ENCODE measurements around the gene PHPT1. TPM values are rescaled to one million over a fixed set of nuclear protein-coding genes. Genes with fewer than 3 reads are reported as not detected.
A peak's percentile ranks its signal among the peaks of the same experiment; 100 is the strongest.
"Not testable (repeated sequence)": the region's sequence is repeated elsewhere in the genome, so short reads cannot be mapped to it uniquely, and the experiment has no call there.

The PHPT1 gene
- total RNA-seq, 1 donor from 2014 or later = 215 TPM

- H3K9me3 Mint-ChIP-seq (ENCODE audit: unreplicated experiment) = no peaks in the 10 kb centered on the region
- Histone ChIP-seq H3K9me3 (ENCODE audit: insufficient read depth, low read depth, low read length) (no peaks in the 10 kb centered on the region), H2AFZ (ENCODE audit: low read depth, low read length) (peak overlapping the region; percentile 63), H3K36me3 (ENCODE audit: insufficient read depth, low read length) (no peaks in the 10 kb centered on the region), H3K27me3 (ENCODE audit: insufficient read depth, low read length) (no peaks in the 10 kb centered on the region), H4K20me1 (ENCODE audit: insufficient read depth, low read length) (no peaks in the 10 kb centered on the region), H3K4me2 (ENCODE audit: low read length) (peak overlapping the region; percentile 73), H3K27ac (ENCODE audit: low read depth, low read length) (no peak overlapping the region), H3K4me1 (ENCODE audit: insufficient read depth, low read length) (peaks cover 15% of the 10 kb centered on the region), H3K79me2 (ENCODE audit: insufficient read depth, low read length) (peaks cover 2% of the 10 kb centered on the region), H3K9ac (ENCODE audit: low read length) (no peak overlapping the region), H3K4me3 (ENCODE audit: insufficient read depth, low read depth, low read length) (peak overlapping the region; percentile 3)
- no peak for TF ChIP-seq CTCF (IDR thresholded peaks at IDR 0.05; ENCODE audit: insufficient read depth, low read depth, low read length)
- TF ChIP-seq EZH2 (IDR thresholded peaks at IDR 0.05; ENCODE audit: insufficient read depth, low read length) = no peak
- H3K27me3 Mint-ChIP-seq (ENCODE audit: low read depth, unreplicated experiment) = no peaks in the 10 kb centered on the region
- peaks cover 7% of the 10 kb centered on the region for H3K4me1 Mint-ChIP-seq (ENCODE audit: low read depth, unreplicated experiment)
- FAIRE-seq = no peak
- H3K27ac Mint-ChIP-seq (ENCODE audit: unreplicated experiment) = peak overlapping the region; percentile 66
- H3K4me3 Mint-ChIP-seq (ENCODE audit: unreplicated experiment) = no peak overlapping the region
- DNase-seq (ENCODE audit: low read depth) = no peak
- H3K36me3 Mint-ChIP-seq (ENCODE audit: low read depth, unreplicated experiment) = no peaks in the 10 kb centered on the region
Observed at GRCh38 chr9:136881691-136882108, 32.5 kb downstream of the PHPT1 start.

GRCh38 chr9:136882109-136882946 is 33.1 kb downstream of the PHPT1 start:
- DNase-seq (ENCODE audit: low read depth) (peak; percentile 67), FAIRE-seq (no peak)
- peaks cover 9% of the 10 kb centered on the region for H3K4me1 Mint-ChIP-seq (ENCODE audit: low read depth, unreplicated experiment)
- peak overlapping the region; percentile 26 for H3K27ac Mint-ChIP-seq (ENCODE audit: unreplicated experiment)
- H3K27ac ChIP-seq (ENCODE audit: low read depth, low read length) = no peak overlapping the region
- H3K9me3 Mint-ChIP-seq (ENCODE audit: unreplicated experiment) = no peaks in the 10 kb centered on the region
- H3K4me3 Mint-ChIP-seq (ENCODE audit: unreplicated experiment) = peak overlapping the region; percentile 50
- peaks cover 8% of the 10 kb centered on the region for H3K79me2 ChIP-seq (ENCODE audit: insufficient read depth, low read length)
- no peaks in the 10 kb centered on the region for H3K27me3 Mint-ChIP-seq (ENCODE audit: low read depth, unreplicated experiment)
- peak overlapping the region; percentile 63 for H2AFZ ChIP-seq (ENCODE audit: low read depth, low read length)
- H4K20me1 ChIP-seq (ENCODE audit: insufficient read depth, low read length) = peaks cover 2% of the 10 kb centered on the region
- TF ChIP-seq EZH2 (IDR thresholded peaks at IDR 0.05; ENCODE audit: insufficient read depth, low read length) (no peak), CTCF (IDR thresholded peaks at IDR 0.05; ENCODE audit: insufficient read depth, low read depth, low read length) (no peak)
- peak overlapping the region; percentile 6 for H3K9ac ChIP-seq (ENCODE audit: low read length)
- H3K9me3 ChIP-seq (ENCODE audit: insufficient read depth, low read depth, low read length) = no peaks in the 10 kb centered on the region
- H3K36me3 Mint-ChIP-seq (ENCODE audit: low read depth, unreplicated experiment) = no peaks in the 10 kb centered on the region
- H3K4me2 ChIP-seq (ENCODE audit: low read length) = peak overlapping the region; percentile 73
- H3K36me3 ChIP-seq (ENCODE audit: insufficient read depth, low read length) = no peaks in the 10 kb centered on the region
- H3K27me3 ChIP-seq (ENCODE audit: insufficient read depth, low read length) = no peaks in the 10 kb centered on the region
- H3K4me3 ChIP-seq (ENCODE audit: insufficient read depth, low read depth, low read length) = peak overlapping the region; percentile 3
- peaks cover 15% of the 10 kb centered on the region for H3K4me1 ChIP-seq (ENCODE audit: insufficient read depth, low read length)

GRCh38 chr9:136882947-136883283 is 33.7 kb downstream of the PHPT1 start:
- not testable (repeated sequence) for H3K9me3 ChIP-seq (ENCODE audit: insufficient read depth, low read depth, low read length); DNase-seq (ENCODE audit: low read depth); H3K36me3 ChIP-seq (ENCODE audit: insufficient read depth, low read length); H3K36me3 Mint-ChIP-seq (ENCODE audit: low read depth, unreplicated experiment); H3K27ac ChIP-seq (ENCODE audit: low read depth, low read length); H3K9me3 Mint-ChIP-seq (ENCODE audit: unreplicated experiment); H4K20me1 ChIP-seq (ENCODE audit: insufficient read depth, low read length); H3K27me3 ChIP-seq (ENCODE audit: insufficient read depth, low read length); H3K27me3 Mint-ChIP-seq (ENCODE audit: low read depth, unreplicated experiment); FAIRE-seq; H3K4me3 ChIP-seq (ENCODE audit: insufficient read depth, low read depth, low read length); H3K9ac ChIP-seq (ENCODE audit: low read length)
- peaks cover 15% of the 10 kb centered on the region for H3K4me1 ChIP-seq (ENCODE audit: insufficient read depth, low read length)
- peak overlapping the region; percentile 73 for H3K4me2 ChIP-seq (ENCODE audit: low read length)
- peaks cover 11% of the 10 kb centered on the region for H3K4me1 Mint-ChIP-seq (ENCODE audit: low read depth, unreplicated experiment)
- peaks cover 13% of the 10 kb centered on the region for H3K79me2 ChIP-seq (ENCODE audit: insufficient read depth, low read length)
- H2AFZ ChIP-seq (ENCODE audit: low read depth, low read length) = peak overlapping the region; percentile 63
- peak overlapping the region; percentile 50 for H3K4me3 Mint-ChIP-seq (ENCODE audit: unreplicated experiment)
- H3K27ac Mint-ChIP-seq (ENCODE audit: unreplicated experiment) = peak overlapping the region; percentile 26

- not testable (repeated sequence) for H3K4me2 ChIP-seq (ENCODE audit: low read length); H3K36me3 Mint-ChIP-seq (ENCODE audit: low read depth, unreplicated experiment); H3K27me3 Mint-ChIP-seq (ENCODE audit: low read depth, unreplicated experiment); H2AFZ ChIP-seq (ENCODE audit: low read depth, low read length); H3K4me3 Mint-ChIP-seq (ENCODE audit: unreplicated experiment); H3K27me3 ChIP-seq (ENCODE audit: insufficient read depth, low read length); FAIRE-seq; H3K27ac ChIP-seq (ENCODE audit: low read depth, low read length); H3K9me3 Mint-ChIP-seq (ENCODE audit: unreplicated experiment); H3K36me3 ChIP-seq (ENCODE audit: insufficient read depth, low read length); H3K9me3 ChIP-seq (ENCODE audit: insufficient read depth, low read depth, low read length); H3K9ac ChIP-seq (ENCODE audit: low read length); H3K4me3 ChIP-seq (ENCODE audit: insufficient read depth, low read depth, low read length); H4K20me1 ChIP-seq (ENCODE audit: insufficient read depth, low read length); H3K27ac Mint-ChIP-seq (ENCODE audit: unreplicated experiment); DNase-seq (ENCODE audit: low read depth)
- Histone ChIP-seq H3K4me1 (ENCODE audit: insufficient read depth, low read length) (peaks cover 15% of the 10 kb centered on the region), H3K79me2 (ENCODE audit: insufficient read depth, low read length) (peaks cover 20% of the 10 kb centered on the region)
- H3K4me1 Mint-ChIP-seq (ENCODE audit: low read depth, unreplicated experiment) = peaks cover 11% of the 10 kb centered on the region
Observed at GRCh38 chr9:136883670-136884069, 34.5 kb downstream of the PHPT1 start.

All from astrocyte (in vitro differentiated cells and primary cell).